Measurements from ENCODE around the gene SMARCD3. TPM values are rescaled to one million over a fixed set of nuclear protein-coding genes. Genes with fewer than 3 reads are reported as not detected.

The SMARCD3 gene
- total and polyA plus RNA-seq, 2 of the 13 experiments (the other 11 are each of a cell fraction or from before 2014, with no cell fraction given): 0.20 to 0.62 TPM

DNA sequence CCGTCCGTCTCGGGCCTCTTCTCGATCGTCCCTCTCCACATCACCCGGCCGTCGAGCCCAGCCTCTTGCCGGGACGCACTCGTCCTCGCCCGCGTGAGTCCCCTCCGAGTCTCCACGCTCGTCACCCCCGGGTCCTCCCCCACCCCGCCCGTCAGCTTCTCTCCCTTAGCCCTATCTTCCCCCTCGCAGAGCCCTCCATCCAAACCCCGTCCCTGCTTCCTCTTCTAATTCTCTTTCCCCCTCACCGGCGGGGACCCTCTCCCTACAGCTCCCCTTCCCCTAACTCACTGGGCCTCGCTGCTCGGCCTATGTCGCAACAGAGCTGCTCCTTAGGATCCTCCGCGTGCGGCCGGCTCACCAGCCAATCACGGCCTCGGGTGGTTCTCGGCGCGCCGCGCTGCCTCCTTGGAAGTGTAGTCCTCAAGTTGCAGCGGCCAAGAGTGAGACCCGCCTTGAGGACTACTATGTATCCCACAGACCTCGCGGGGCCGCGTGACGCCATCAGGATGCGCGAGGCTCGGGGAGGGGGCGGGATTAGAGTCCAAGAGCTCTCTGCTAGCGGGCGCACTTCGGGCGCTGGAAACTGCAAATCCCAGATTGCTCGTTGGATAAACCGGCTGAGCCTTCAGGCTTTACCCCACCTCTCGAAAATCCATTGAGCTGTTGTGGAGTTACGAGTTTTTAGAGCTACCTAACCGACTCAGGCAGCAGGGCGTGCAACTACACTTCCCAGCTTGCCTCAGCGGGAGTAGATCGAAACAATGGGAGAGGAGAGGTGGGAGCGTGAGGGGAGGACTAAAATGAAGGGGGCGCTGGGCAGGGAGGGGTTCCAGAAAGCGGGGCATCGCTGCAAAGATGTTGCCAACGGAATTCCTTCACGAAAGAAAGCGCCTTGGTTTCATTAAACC lies 21.4 kb downstream of the SMARCD3 start, which contains the start of gene ABCF2 (continued):
- TF ChIP-seq, protein P1, sequence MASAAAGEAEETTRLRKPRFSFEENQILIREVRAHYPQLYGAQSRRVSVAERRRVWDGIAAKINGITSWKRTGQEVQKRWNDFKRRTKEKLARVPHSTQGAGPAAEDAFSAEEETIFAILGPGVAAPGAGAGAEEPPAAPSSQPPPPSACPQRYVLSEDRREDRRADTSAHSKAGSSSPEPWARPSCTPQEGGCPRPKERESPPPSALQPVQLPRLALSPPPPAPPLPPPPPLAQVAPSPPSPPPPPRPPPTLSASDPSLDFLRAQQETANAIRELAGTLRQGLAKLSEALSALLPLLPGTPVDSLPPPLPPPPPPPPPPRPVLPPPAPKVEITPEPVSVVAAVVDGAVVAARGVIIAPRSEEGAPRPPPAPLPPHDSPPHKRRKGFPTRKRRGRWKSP (CRISPR knock-in tag; IDR thresholded peaks at IDR 0.05): peak; percentile 57; the same call in 1 of the 2 replicates
- TF ChIP-seq ZNF850 (CRISPR knock-in tag; conservative IDR thresholded peaks at IDR 0.05) (no peak), FOXM1 (CRISPR knock-in tag; IDR thresholded peaks at IDR 0.05) (no peak), MAF1 (CRISPR knock-in tag; IDR thresholded peaks at IDR 0.05; ENCODE audit: borderline replicate concordance) (no peak), CBFB (CRISPR knock-in tag; IDR thresholded peaks at IDR 0.05) (peak; percentile 76), TEAD3 (CRISPR knock-in tag; optimal IDR thresholded peaks at IDR 0.05; ENCODE audit: borderline replicate concordance) (peak; percentile 34), ZSCAN25 (CRISPR knock-in tag; IDR thresholded peaks at IDR 0.05) (no peak), PHF21A (CRISPR knock-in tag; IDR thresholded peaks at IDR 0.05) (peak; percentile 85), SP1 (IDR thresholded peaks at IDR 0.05) (no peak), SP1 (CRISPR knock-in tag; IDR thresholded peaks at IDR 0.05) (peak; percentile 94), SMYD3 (CRISPR knock-in tag; IDR thresholded peaks at IDR 0.05) (no peak), ZNF562 (CRISPR knock-in tag; IDR thresholded peaks at IDR 0.05; ENCODE audit: borderline replicate concordance) (no peak), IRF2 (CRISPR knock-in tag; IDR thresholded peaks at IDR 0.05) (peak; percentile 87), ZBTB7A (CRISPR knock-in tag; IDR thresholded peaks at IDR 0.05) (no peak), ZNF558 (CRISPR knock-in tag; IDR thresholded peaks at IDR 0.05; ENCODE audit: borderline replicate concordance) (0 out of 2 replicates have a peak, but pooled peaks have one; percentile 59), SALL2 (CRISPR knock-in tag; IDR thresholded peaks at IDR 0.05) (peak; percentile 85), PRPF4 (IDR thresholded peaks at IDR 0.05; ENCODE audit: low read depth, low read length, poor library complexity, severe bottlenecking) (no peak), IKZF1 (IDR thresholded peaks at IDR 0.05) (no peak), FIP1L1 (IDR thresholded peaks at IDR 0.05; ENCODE audit: borderline replicate concordance, insufficient read depth, low read depth, low read length) (peak; percentile 76; the same call in 1 of the 2 replicates), RBM22 (optimal IDR thresholded peaks at IDR 0.05; ENCODE audit: low read length) (no peak), ZNF660 (CRISPR knock-in tag; IDR thresholded peaks at IDR 0.05; ENCODE audit: borderline replicate concordance, low read depth) (no peak), HHEX (CRISPR knock-in tag; IDR thresholded peaks at IDR 0.05) (no peak), RFX1 (IDR thresholded peaks at IDR 0.05) (no peak), ZFP37 (CRISPR knock-in tag; IDR thresholded peaks at IDR 0.05; ENCODE audit: borderline replicate concordance) (no peak), POLR2G (IDR thresholded peaks at IDR 0.05; ENCODE audit: low read depth, low read length) (peak; percentile 83), ZNF225 (CRISPR knock-in tag; IDR thresholded peaks at IDR 0.05) (0 out of 2 replicates have a peak, but pooled peaks have one; percentile 12), ZNF747 (CRISPR knock-in tag; IDR thresholded peaks at IDR 0.05; ENCODE audit: borderline replicate concordance) (peak; percentile 36; the same call in 1 of the 2 replicates), NR3C1 (CRISPR knock-in tag; IDR thresholded peaks at IDR 0.05) (no peak), RORA (CRISPR knock-in tag; IDR thresholded peaks at IDR 0.05) (no peak), ZNF333 (CRISPR knock-in tag; IDR thresholded peaks at IDR 0.05; ENCODE audit: borderline replicate concordance) (no peak)
- TF ChIP-seq, protein P2, sequence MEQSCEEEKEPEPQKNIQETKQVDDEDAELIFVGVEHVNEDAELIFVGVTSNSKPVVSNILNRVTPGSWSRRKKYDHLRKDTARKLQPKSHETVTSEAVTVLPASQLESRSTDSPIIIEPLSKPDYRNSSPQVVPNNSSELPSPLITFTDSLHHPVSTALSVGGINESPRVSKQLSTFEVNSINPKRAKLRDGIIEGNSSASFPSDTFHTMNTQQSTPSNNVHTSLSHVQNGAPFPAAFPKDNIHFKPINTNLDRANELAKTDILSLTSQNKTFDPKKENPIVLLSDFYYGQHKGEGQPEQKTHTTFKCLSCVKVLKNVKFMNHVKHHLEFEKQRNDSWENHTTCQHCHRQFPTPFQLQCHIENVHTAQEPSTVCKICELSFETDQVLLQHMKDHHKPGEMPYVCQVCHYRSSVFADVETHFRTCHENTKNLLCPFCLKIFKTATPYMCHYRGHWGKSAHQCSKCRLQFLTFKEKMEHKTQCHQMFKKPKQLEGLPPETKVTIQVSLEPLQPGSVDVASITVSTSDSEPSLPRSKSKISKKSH (CRISPR knock-in tag; IDR thresholded peaks at IDR 0.05; ENCODE audit: borderline replicate concordance): no peak; the same call in 1 of the 2 replicates

Data from HepG2 (cell line).